Urothelium cell line (cell line): ENCODE data around the gene GPAT2.
"Not testable (repeated sequence)": the region's sequence is repeated elsewhere in the genome, so short reads cannot be mapped to it uniquely, and the experiment has no call there.

Experiments used
- DNase-seq: peaks from one replicate; pipeline ENCODE4 v3.0.0; 2011; ENCODE audit warnings: low spot score, mixed read lengths
- FAIRE-seq: peaks from 2 replicates; lab custom pipeline; 2011; peaks lifted over from hg19 to GRCh38; lab: Jason Lieb, UNC

Gene GPAT2

GRCh38 chr2:95990884-95991283, 43.8 kb downstream of the GPAT2 start:
- not testable (repeated sequence) for FAIRE-seq, DNase-seq
